ENCODE results near the gene HIC1. TPM values are rescaled to one million over a fixed set of nuclear protein-coding genes. Genes with fewer than 3 reads are reported as not detected.

The HIC1 gene
- total and polyA plus RNA-seq, 2 of the 4 experiments (the other 2 are of a cell fraction): 10.4 to 23.0 TPM

GRCh38 chr17:2027528-2028233, 27.2 kb upstream of the HIC1 start:
- H3K23ac ChIP-seq (ENCODE audit: low read depth, low read length): no peak overlapping the region
- H3K14ac ChIP-seq (replicated peaks; ENCODE audit: low read depth, low read length): no peak overlapping the region
- H3K4me2 ChIP-seq (ENCODE audit: low read depth, low read length): no peak overlapping the region
- H3K27me3 ChIP-seq (ENCODE audit: control insufficient read depth, insufficient read depth, low read length): peaks cover 39% of the 10 kb centered on the region
- DNase-seq (no peak), ATAC-seq (ENCODE audit: low read depth) (no peak)
- no peak overlapping the region for H3K18ac ChIP-seq (ENCODE audit: low read depth, low read length)
- WGBS, 2 experiments (ENCODE audit: extremely low coverage in 2 of 2, insufficient read length in 1 of 2): 0% methylated on average over 1 of the region's 11 CpGs; no CpG with 5 or more reads in 1 of the 2 experiments
- no peak overlapping the region for H3K9ac ChIP-seq (ENCODE audit: low read depth, low read length)
- no peak overlapping the region for H4K5ac ChIP-seq (ENCODE audit: low read depth, low read length)
- intact Hi-C loops (cut with micrococcal nuclease): no loop called here
- peak overlapping the region; percentile 48 for H2AFZ ChIP-seq (replicated peaks; ENCODE audit: low read length, poor library complexity)
- peaks cover 12 to 25% of the 10 kb centered on the region in 2 experiments for H3K79me1 ChIP-seq (ENCODE audit: low read depth in 1 of 2, low read length in 2 of 2)
- no TSS peak for BruUV-seq (replicated peaks)
- no peak overlapping the region for H2BK20ac ChIP-seq (ENCODE audit: low read depth, low read length)
- H3K56ac ChIP-seq (ENCODE audit: extremely low read depth, insufficient read depth, low read length): no peak overlapping the region
- CTCF ChIA-PET: interaction anchor here (1.3 kb wide), 1 partner anchor 119 kb away, joined by 5 read pairs; no protein-coding TSS in a partner anchor
- no peaks in the 10 kb centered on the region for H3K36me3 ChIP-seq (ENCODE audit: control insufficient read depth, insufficient read depth, low read length)
- H2BK5ac ChIP-seq (ENCODE audit: low read depth, low read length, poor library complexity, severe bottlenecking): no peak overlapping the region
- no peak overlapping the region for H3K4me3 ChIP-seq (ENCODE audit: insufficient read depth, low read depth, low read length)
- H3K9me1 ChIP-seq (ENCODE audit: insufficient read depth, low read length): peaks cover 10% of the 10 kb centered on the region; the same call in 1 of the 2 replicates
- POLR2A ChIA-PET (ENCODE audit: unreplicated experiment): no interaction called here
- no peak overlapping the region for H4K91ac ChIP-seq (ENCODE audit: insufficient read depth, low read depth, low read length)
- in situ Hi-C loops (cut with MboI; ENCODE audit: low sequenced_read_pairs): loop anchor here (5.0 to 25.0 kb wide), 2 partner anchors 115 to 315 kb away; partner anchors contain the start of genes TLCD2 and WDR81
- H2BK120ac ChIP-seq (ENCODE audit: low read depth, low read length): no peak overlapping the region
- no peak overlapping the region for H2AK5ac ChIP-seq (ENCODE audit: low read depth, low read length)
- H2AK9ac ChIP-seq (replicated peaks; ENCODE audit: low read depth, low read length, poor library complexity): peak overlapping the region; percentile 65
- no peak overlapping the region for H3K27ac ChIP-seq (ENCODE audit: insufficient read depth, low read length)
- H4K8ac ChIP-seq (ENCODE audit: low read depth in 2 of 2, low read length in 2 of 2): no peak overlapping the region
- dilution Hi-C loops (cut with HindIII; ENCODE audit: low sequenced_read_pairs, unreplicated experiment): no loop called here
- H3K9me3 ChIP-seq (ENCODE audit: control insufficient read depth, insufficient read depth, low read length): no peaks in the 10 kb centered on the region
- H3K4me1 ChIP-seq (ENCODE audit: control insufficient read depth, insufficient read depth, low read length): peaks cover 5% of the 10 kb centered on the region
- no peak for TF ChIP-seq CTCF (conservative IDR thresholded peaks at IDR 0.05; ENCODE audit: low read depth, low read length)
- TF ChIP-seq MXI1 (IDR thresholded peaks at IDR 0.05; ENCODE audit: borderline replicate concordance, low read depth, low read length): no peak
- no peak for TF ChIP-seq NFE2L2 (IDR thresholded peaks at IDR 0.05; ENCODE audit: low read depth, low read length)
- TF ChIP-seq RAD21 (IDR thresholded peaks at IDR 0.05; ENCODE audit: low read length): no peak
- no peak overlapping the region for H2BK15ac ChIP-seq (ENCODE audit: low read depth, low read length)
- H4K20me1 ChIP-seq (ENCODE audit: insufficient read depth, low read length): peaks cover 3% of the 10 kb centered on the region; the same call in 1 of the 2 replicates
- no peak overlapping the region for H3K4ac ChIP-seq (ENCODE audit: low read depth, low read length)
